WI38 (cell line): ENCODE data around the gene MRPL3.

Source experiments
- H3K4me3 ChIP-seq: 2 replicates; pipeline ENCODE4 v1.5.1; 2011; ENCODE audit warnings: low read depth, mild to moderate bottlenecking, control low read depth, low read length
- TF ChIP-seq, protein P1 (sequence below): IDR thresholded peaks from 2 replicates; pipeline ENCODE4 v1.5.1; 2012; ENCODE audit warnings: low read depth, mild to moderate bottlenecking, control low read depth, low read length

The MRPL3 gene

DNA sequence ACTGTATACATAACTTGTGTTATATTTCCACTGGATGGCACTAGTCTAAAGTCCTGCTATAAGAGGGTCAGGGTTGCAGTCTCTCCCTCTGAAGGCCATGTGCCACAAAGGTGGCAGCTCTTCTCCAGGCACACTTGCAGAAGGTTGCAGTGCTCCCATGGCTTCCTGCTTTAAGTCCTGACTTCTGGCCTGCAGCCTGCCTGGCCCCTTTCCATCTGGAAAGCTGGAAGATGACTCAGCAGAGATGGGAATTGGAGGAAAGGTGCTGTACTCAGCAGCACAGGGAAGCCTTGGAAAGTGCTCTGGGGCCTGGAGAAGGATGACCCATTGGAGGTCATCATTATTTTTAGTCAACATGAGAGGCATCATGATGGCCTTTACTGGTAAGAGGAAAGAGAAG is 40.9 kb upstream of the MRPL3 start:
- TF ChIP-seq, protein P1, sequence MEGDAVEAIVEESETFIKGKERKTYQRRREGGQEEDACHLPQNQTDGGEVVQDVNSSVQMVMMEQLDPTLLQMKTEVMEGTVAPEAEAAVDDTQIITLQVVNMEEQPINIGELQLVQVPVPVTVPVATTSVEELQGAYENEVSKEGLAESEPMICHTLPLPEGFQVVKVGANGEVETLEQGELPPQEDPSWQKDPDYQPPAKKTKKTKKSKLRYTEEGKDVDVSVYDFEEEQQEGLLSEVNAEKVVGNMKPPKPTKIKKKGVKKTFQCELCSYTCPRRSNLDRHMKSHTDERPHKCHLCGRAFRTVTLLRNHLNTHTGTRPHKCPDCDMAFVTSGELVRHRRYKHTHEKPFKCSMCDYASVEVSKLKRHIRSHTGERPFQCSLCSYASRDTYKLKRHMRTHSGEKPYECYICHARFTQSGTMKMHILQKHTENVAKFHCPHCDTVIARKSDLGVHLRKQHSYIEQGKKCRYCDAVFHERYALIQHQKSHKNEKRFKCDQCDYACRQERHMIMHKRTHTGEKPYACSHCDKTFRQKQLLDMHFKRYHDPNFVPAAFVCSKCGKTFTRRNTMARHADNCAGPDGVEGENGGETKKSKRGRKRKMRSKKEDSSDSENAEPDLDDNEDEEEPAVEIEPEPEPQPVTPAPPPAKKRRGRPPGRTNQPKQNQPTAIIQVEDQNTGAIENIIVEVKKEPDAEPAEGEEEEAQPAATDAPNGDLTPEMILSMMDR: no peak
- no peak overlapping the region for H3K4me3 ChIP-seq

DNA sequence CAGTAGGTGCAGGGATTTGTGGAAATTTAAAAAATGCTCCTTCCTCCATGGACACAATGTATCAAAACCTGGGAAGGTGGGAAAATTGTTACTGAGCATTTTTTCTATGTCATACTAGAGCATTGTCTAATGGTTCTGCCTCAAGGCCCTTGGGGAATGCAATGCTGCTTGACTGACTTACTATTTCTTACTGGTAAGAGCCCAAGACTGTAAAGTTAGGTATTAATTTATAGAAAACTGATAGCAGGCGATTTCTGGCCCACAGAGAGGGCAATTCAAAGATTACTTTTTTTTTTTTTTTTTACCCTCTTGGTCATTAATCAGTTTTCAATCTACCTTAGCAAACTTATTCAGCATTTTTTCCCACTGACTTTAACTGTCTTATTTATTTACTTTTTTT is 38.5 kb upstream of the MRPL3 start:
- TF ChIP-seq, protein P1: no peak
- no peak overlapping the region for H3K4me3 ChIP-seq

DNA sequence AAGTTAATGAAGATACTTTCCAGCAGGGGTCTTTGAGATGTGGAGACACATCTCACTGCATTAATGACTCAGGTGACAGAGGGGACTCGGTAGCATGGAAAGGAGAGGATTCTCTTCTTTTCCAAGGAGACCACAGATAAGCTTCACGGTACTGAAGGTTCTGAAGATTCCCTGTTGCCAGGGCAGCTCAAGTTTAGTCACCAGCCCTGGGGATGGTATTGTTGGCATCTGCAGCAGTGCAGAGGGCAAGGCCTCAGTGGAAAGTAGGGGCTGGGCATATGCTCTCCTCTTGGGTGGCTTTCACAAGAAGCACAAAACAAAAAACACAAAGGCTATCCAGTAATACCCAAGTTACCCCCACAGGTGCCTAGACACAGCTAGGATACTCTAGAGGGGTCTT is 38.0 kb upstream of the MRPL3 start:
- TF ChIP-seq, protein P1: no peak
- no peak overlapping the region for H3K4me3 ChIP-seq

DNA sequence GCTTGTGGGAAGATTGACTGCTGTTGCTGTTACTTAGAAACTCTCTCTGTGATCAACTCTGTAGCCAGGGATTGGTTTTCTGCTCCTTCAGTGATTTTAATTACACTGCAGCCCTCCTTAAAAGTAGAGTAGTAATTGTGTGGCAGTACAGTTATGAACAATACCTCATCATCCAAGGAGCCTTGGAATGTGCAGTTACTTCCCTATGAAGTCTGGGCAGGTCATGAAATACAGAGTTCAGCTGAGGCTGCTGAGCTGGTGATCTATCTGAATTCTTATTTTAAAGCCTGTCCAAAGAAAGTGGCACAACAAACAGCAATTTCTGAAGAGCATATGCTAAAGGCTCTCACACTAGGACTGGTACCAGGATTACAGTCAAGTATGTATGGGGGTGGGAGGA is 37.4 kb upstream of the MRPL3 start:
- no peak overlapping the region for H3K4me3 ChIP-seq
- TF ChIP-seq, protein P1: no peak

DNA sequence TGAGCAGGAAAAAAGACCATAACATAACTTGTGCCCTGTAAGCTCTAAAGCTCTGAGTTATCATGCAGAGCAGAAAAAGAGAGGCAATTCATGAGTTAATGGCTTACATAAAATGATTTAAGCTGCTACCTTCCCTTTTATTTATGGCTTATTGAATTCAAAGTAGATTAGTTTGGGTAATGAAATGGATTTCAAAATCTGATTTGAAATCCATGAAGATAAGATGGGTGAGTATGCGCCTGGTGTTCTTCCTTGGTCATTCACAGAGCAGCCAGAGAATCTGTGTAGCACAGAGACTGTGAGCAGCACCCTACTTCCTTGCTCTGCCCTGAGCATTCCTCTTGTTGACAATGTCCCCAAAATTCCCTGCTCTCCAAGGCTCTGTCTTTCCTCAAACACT is 36.2 kb upstream of the MRPL3 start:
- H3K4me3 ChIP-seq: no peak overlapping the region
- TF ChIP-seq, protein P1: no peak

DNA sequence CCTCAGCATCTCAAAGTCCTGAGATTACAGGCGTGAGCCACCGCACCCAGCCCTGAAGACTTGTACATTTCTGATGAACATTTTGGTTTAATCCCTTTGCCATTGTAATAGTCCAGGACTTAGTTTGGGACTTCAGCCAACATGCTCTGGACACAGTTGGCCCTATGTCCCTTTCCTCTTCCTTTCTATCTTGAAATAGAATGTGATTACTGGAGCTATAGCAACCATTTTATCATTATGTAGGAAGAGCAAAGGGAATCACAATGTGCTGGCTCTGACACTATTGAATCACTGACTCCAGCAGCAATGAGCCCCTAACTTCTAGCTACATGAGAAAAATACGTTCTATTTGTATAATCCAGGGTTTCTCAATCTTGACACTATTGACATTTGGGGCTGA is 34.8 kb upstream of the MRPL3 start:
- TF ChIP-seq, protein P1: no peak
- H3K4me3 ChIP-seq: no peak overlapping the region

DNA sequence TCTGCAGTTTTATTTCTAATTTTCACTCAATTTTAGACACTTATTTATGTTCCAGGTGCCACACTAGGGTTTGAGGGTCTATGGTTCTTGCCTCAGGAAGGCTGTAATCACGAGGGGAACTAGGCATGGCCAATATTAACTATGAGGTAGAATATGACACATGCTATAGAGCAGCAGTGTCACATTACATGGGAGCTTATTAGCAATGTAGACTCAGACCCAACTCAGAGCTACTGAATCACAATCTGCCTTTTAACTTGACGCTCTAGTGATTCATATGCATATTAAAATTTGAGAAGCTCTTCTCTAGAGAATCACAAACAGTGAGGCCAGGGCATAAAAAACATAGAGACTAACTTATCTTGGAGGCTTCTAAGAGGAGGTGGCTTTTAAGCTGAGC is 32.8 kb upstream of the MRPL3 start:
- TF ChIP-seq, protein P1: no peak

DNA sequence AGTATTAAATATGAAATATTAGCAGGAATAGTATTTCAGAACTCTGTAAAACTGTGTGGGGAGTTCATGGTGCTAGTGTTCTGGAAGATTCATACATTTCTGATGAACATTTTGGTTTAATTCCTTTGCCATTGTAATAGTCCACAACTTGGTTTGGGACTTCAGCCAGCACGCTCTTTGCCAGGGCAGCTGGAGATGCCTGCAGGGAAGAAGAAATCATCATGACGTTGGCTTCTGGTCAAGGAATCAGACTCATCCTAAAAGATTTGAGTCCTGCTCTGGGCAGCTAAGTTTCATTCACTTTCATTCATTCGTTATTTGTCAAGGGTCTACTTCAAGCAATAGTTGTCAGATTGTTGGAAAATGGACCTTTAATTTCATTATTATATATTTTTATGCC is 32.4 kb upstream of the MRPL3 start:
- no peak overlapping the region for H3K4me3 ChIP-seq
- TF ChIP-seq, protein P1: no peak

More for the DNA sequence above, 32.8 kb upstream of the MRPL3 start:
- H3K4me3 ChIP-seq: no peak overlapping the region
